GM18517 (cell line): ENCODE data around the gene EYA2.

Source experiments
- ATAC-seq: cut with Tn5 transposase; IDR thresholded peaks from one replicate; pipeline ENCODE4 v1.9.1; 2021; ENCODE audit warnings: mild to moderate bottlenecking, moderate library complexity; ENCODE audit not compliant: unreplicated experiment

The EYA2 gene

GRCh38 chr20:47057661-47058060 lies 163.0 kb downstream of the EYA2 start:
- no peak for ATAC-seq

- no peak for ATAC-seq
Measured at GRCh38 chr20:47058236-47058635, 163.6 kb downstream of the EYA2 start.

GRCh38 chr20:47059536-47059935 lies 164.9 kb downstream of the EYA2 start:
- no peak for ATAC-seq

- no peak for ATAC-seq
Measured at GRCh38 chr20:47061549-47061948, 166.9 kb downstream of the EYA2 start.

- ATAC-seq: no peak
Measured at GRCh38 chr20:47062226-47062890, 167.7 kb downstream of the EYA2 start.

- ATAC-seq: no peak
Measured at GRCh38 chr20:47063407-47063806, 168.8 kb downstream of the EYA2 start.

GRCh38 chr20:47063808-47064207 lies 169.2 kb downstream of the EYA2 start:
- ATAC-seq: no peak

GRCh38 chr20:47066484-47067270 lies 172.0 kb downstream of the EYA2 start:
- ATAC-seq: no peak

GRCh38 chr20:47067776-47068175 lies 173.1 kb downstream of the EYA2 start:
- no peak for ATAC-seq

- no peak for ATAC-seq
Measured at GRCh38 chr20:47070176-47070575, 175.5 kb downstream of the EYA2 start.

GRCh38 chr20:47071646-47072185 lies 177.1 kb downstream of the EYA2 start:
- no peak for ATAC-seq

GRCh38 chr20:47073766-47074475 lies 179.3 kb downstream of the EYA2 start:
- ATAC-seq: no peak

- no peak for ATAC-seq
Measured at GRCh38 chr20:47075263-47075662, 180.6 kb downstream of the EYA2 start.

GRCh38 chr20:47079047-47079446 lies 184.4 kb downstream of the EYA2 start:
- ATAC-seq: no peak

- ATAC-seq: no peak
Measured at GRCh38 chr20:47080365-47080764, 185.7 kb downstream of the EYA2 start.

- no peak for ATAC-seq
Measured at GRCh38 chr20:47086316-47086715, 191.7 kb downstream of the EYA2 start.

GRCh38 chr20:47088335-47088734 lies 193.7 kb downstream of the EYA2 start:
- ATAC-seq: no peak

- ATAC-seq: no peak
Measured at GRCh38 chr20:47089151-47089550, 194.5 kb downstream of the EYA2 start.

- ATAC-seq: no peak
Measured at GRCh38 chr20:47090835-47091234, 196.2 kb downstream of the EYA2 start.

- no peak for ATAC-seq
Measured at GRCh38 chr20:47093320-47093966, 198.8 kb downstream of the EYA2 start.

- no peak for ATAC-seq
Measured at GRCh38 chr20:47095690-47096089, 201.0 kb downstream of the EYA2 start.
